RWPE1 (cell line): ENCODE data around the gene ATP11A.

Source experiments
- CTCF ChIA-PET: fragments of 350-600 bp; sonication (Branson Sonifier 250); formaldehyde crosslinking; extraction: SDS; loops from one replicate; lab custom pipeline; 2021; lab: Yijun Ruan, JAX
- POLR2A ChIA-PET: fragments of 400-600 bp; formaldehyde crosslinking; extraction: SDS; loops from one replicate; lab custom pipeline; 2020; ENCODE audit warnings: antibody characterized with exemption; ENCODE audit not compliant: low non-redundant PET; lab: Yijun Ruan, JAX
- DNase-seq: peaks from one replicate; pipeline ENCODE4 v3.0.0; 2012; ENCODE audit warnings: low spot score
- H3K27ac ChIP-seq: fragments of 450-650 bp; 2 replicates; pipeline ENCODE4 v1.5.1; 2017
- TF ChIP-seq, protein P1 (sequence below): fragments of 450-650 bp; conservative IDR thresholded peaks from 2 replicates; pipeline ENCODE4 v1.5.1; 2017; ENCODE audit warnings: low read depth, mild to moderate bottlenecking

The ATP11A gene

DNA sequence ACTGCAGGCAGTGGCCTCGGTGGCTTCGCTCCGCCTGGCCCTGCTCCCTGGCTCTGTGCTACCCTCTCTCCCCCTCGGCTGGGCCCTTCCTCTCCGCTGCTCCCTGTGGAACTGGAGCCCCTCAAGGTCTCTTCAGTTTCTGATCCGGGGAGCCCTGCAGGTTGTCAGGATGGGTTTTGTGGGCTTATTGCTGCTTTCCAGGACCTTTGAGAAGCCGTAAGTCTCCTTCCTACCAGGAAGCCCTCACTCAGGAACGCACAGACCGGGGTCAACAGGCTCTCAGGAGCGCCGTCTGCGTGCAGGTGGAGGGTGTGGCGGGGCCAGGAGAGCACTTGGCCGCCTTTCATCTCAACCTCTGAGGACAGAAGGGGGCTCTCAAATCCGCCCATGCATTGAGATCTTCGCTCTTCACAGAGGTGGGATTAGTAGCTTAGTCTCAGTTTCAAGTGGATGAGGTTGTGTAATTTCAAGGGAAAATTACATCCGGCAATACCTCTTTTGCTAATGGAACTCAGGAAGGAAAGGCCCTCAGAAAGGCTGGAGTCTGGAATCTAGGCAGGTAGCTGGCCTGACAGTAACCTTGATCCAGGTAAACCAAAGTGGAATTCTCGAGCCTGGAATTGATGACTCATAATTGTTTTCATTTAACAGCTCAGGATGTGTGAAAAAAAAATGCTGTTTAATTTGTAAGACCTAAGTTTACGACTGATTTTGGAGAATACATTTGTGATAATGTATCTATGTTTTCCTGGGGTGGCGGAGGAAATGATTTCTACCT is 102.0 kb downstream of the ATP11A start:
- ChIA-PET CTCF (interaction anchor here (0.6 kb wide), 1 partner anchor 63 kb away, joined by 4 read pairs; no protein-coding TSS in a partner anchor), POLR2A (no interaction called here)
- TF ChIP-seq, protein P1, sequence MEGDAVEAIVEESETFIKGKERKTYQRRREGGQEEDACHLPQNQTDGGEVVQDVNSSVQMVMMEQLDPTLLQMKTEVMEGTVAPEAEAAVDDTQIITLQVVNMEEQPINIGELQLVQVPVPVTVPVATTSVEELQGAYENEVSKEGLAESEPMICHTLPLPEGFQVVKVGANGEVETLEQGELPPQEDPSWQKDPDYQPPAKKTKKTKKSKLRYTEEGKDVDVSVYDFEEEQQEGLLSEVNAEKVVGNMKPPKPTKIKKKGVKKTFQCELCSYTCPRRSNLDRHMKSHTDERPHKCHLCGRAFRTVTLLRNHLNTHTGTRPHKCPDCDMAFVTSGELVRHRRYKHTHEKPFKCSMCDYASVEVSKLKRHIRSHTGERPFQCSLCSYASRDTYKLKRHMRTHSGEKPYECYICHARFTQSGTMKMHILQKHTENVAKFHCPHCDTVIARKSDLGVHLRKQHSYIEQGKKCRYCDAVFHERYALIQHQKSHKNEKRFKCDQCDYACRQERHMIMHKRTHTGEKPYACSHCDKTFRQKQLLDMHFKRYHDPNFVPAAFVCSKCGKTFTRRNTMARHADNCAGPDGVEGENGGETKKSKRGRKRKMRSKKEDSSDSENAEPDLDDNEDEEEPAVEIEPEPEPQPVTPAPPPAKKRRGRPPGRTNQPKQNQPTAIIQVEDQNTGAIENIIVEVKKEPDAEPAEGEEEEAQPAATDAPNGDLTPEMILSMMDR, result no peak
- DNase-seq, result no peak
- no peak overlapping the region for H3K27ac ChIP-seq

DNA sequence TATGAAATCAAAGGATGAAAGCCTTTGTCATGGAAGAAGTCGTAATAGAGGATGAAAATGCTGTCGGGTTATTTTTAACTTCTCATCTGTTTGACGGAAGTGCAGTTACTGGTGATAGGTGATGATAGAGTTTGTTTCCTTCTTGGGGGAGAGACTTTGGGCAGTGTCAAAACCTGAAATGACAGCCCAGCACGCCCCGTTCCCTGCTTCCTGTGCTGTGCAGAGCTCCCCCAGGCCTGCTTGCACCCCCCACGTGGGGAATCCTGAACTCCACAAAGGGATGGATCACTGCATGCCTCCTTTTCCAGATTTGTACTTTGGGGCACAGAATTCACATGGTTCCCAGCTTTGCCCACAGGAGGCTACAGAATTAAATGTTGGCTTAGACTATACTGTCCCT is 102.7 kb downstream of the ATP11A start:
- no peak overlapping the region for H3K27ac ChIP-seq
- TF ChIP-seq, protein P1, result no peak
- ChIA-PET CTCF (interaction anchor here (0.6 kb wide), 2 partner anchors 12 to 62 kb away, joined by 4 read pairs; no protein-coding TSS in a partner anchor), POLR2A (no interaction called here)
- DNase-seq, result no peak

DNA sequence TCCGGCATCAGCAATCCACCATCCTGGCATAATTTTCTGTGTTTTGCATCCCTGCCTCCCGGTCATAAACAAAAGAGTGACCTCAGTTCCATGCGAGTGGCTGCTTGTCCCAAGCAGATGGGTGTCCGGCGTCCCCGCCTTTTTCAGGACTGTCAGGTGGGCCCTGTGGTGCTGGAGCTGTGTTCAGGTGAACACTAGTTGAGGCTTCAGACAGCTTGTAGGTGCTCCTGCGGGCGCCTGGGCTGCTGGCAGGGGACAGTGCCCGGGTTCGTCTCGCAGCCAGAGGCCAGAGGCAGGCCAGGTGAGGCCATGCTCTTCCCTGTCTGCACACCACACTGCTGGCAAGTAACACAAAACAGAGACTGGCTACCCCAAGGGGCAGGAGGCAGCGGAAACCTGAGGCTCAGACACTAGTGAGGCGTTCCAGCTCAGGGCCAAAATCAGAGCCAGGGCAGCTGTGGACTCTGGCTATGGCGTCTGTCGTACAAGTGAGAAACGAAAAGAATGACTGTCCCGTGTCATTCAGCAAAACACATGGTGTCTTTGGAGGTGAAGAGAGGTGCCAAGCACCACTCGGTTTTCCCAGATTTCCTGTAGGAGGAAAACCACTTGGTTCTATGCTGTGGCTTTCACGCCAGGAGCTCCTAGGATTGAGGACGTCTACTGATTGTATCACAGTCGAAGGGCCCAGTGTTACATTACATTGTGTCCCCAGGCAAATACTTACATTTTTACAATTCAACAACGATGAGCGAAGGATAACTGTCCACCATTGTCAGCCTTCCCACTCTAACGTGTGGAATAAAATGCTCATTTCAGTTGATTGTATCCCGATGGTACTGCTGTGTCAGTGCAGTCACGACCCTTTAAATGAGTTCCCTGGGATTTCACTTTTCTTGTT is 104.0 kb downstream of the ATP11A start:
- ChIA-PET CTCF (interaction anchor here (0.6 kb wide), 1 partner anchor 149 kb away, joined by 3 read pairs; no protein-coding TSS in a partner anchor), POLR2A (no interaction called here)
- H3K27ac ChIP-seq, result no peak overlapping the region
- DNase-seq, result no peak
- TF ChIP-seq, protein P1, result no peak

DNA sequence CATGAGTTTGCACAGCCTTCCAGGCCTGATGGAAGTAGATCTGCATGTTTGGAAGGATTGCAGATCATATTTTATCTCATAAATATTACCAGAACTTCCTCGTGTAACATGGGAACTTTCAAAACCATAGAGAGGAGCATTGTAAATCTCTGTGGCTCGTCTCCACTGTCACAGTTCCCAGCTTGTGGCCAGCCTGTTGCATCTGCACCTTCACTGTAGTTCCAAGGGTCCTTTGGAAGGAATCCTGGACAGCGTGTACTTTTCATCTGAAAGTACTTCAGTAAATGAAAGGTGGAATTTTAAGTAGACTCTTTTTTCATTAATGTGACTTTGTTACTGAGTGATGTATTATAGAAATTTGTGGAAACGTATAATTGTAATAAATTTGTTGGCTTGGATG is 105.4 kb downstream of the ATP11A start:
- POLR2A ChIA-PET, result no interaction called here
- TF ChIP-seq, protein P1, result no peak
- no peak overlapping the region for H3K27ac ChIP-seq
- CTCF ChIA-PET, result no interaction called here
- DNase-seq, result no peak

DNA sequence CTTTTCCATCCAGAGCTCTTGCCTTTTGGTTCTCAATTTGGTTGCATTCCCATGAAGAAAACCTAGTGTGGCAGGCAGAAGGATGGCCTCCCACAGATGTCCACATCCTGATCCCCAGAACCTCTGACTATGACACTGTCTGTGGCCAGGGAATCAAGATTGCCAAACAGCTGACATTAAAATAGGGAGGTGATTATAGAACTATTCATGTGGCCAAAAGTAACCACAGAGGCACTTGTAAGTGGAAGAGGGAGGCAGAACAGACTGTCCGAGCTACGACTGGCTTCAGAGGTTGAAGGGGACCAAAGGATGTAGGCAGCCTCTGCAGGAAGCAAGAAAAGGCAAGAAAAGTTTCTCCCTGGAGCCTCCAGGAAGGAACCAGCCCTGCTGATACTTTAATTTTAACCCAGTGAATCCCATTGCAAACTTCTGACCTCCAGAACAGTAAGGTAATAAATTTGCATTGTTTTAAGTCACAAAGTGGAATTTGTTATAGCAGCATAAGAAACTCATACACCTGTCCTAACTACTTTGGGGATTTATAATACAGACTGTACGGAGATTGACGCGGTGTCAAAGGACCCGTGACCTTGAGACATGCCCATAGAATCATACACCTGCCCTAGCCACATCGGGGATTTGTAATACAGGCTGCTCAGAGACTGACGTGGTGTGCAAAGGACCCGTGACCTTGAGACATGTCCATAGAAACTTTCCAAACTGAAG is 106.5 kb downstream of the ATP11A start:
- POLR2A ChIA-PET, result no interaction called here
- no peak for DNase-seq
- TF ChIP-seq, protein P1, result no peak
- no peak overlapping the region for H3K27ac ChIP-seq
- CTCF ChIA-PET, result no interaction called here

DNA sequence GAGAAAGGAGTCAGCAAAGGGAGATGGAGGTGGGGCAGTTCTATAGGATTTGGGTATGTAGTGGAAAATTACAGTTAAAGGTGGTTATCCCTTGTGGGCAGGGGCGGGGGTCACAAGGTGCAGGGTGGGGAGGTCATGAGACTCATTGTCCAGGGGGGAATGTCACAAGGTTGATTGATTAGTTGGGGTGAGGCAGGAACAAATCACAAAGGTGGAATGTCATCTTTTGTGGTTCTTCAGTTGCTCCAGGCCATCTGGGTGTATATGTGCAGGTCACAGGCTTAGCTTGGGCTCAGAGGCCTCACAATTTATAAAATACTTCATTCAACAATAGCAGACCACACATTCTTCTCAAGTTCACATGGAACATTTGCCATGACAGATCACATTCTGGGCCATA is 109.6 kb downstream of the ATP11A start:
- CTCF ChIA-PET, result no interaction called here
- H3K27ac ChIP-seq, result no peak overlapping the region
- DNase-seq, result no peak
- TF ChIP-seq, protein P1, result no peak
- POLR2A ChIA-PET, result no interaction called here
